NCI-H524 (cell line): Measurements from ENCODE around the gene DCTN4.
"Not testable (repeated sequence)": the region's sequence is repeated elsewhere in the genome, so short reads cannot be mapped to it uniquely, and the experiment has no call there.

ENCODE experiments used
- DNase-seq, 2 experiments: peaks; one replicate each; lab custom pipeline; 2025; lab: John Stamatoyannopoulos, UW

The DCTN4 gene

DNA sequence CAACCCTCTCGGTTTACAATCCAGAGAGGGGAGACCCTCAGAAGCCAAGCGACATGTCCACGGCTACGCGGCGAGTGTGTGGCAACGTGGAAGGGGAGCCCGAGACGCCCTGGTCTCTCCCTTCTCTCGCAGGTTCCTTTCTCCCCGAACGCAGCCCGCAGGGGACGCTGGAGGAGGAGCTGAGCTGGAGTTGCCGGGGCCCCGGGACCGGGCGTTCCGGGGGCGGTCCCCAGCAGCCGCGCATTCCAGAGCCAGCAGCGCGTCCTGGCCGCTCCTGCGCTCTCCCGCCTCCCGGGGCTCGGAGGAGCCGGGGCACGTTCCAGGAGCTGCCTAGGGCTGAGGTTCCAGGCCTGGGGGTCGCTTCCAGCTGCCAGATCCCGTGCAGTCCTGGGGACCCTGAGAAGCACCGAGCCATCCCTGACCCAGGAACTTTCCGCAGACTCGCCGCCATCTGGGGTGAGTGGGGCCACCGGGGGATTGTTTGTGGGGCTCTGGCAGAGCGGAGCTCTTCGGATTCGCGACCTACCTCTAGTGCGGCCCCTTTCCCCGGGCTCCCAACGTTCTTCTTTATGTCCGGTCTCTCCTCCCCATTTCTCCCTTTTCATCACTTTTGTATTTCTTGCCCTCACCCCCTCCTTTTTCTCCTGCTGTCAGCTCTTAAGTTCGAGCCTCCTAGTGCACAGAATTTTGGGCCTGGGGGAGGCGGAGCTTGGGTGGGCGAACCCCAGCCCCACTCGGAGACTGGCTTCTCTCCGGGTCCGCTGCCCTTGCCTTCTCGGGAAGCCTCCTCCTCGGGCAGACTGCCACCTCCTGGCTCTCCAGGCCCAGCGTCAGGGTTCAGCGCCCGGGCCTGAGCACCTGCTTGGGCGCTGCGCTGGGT lies 19.9 kb upstream of the DCTN4 start, which contains the start of gene SMIM3:
Gene SMIM3 (plus strand): TSS at position 241 of the 880 bp plus-strand sequence. CDS start 16,684 bp downstream, outside the sequence.
- DNase-seq, result peak; percentile 52 to 61

DNA sequence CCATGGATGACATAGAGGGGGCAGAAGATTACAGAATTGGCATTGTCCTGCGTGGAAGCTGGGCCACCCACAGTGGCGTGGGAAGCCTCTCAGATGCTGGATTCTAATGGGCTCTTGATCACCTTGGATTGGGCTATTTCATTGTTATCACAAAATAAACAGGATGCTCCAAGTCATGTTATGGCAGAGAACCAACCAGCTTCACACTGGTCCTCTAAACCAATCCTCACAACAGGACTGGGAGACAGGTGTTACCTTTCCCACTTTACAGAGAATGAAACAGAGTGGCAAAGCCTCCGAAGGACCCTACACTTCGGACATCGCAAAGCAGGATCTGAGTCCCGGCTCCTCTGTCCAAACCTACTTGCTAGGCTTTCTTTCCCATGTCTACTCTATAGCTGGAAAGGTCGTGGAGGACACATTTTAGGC lies 19.3 kb upstream of the DCTN4 start:
- peak in 1 of 2 experiments; percentile 39 for DNase-seq

DNA sequence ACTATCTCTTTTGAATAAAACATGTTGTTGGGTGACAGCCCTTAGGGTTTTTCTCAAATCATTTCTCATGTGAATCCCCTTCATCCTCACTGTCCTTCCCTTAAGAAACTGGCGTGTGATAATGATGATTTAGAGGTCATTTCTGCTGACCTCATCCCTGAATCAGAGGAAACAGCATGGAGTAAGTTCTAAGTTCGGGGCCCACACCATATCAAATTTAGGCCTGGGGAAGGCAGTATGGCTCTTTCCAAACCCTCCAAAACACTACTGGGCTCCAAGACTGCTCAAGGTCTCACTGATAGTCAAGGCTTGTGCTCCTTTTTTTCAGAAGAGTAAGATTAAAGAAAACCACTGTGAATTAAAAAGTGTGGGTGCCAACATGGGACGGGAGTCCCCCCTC lies 18.9 kb upstream of the DCTN4 start:
- DNase-seq, result no peak

- DNase-seq, result no peak
Observed at GRCh38 chr5:150774145-150774544, 15.3 kb upstream of the DCTN4 start.

DNA sequence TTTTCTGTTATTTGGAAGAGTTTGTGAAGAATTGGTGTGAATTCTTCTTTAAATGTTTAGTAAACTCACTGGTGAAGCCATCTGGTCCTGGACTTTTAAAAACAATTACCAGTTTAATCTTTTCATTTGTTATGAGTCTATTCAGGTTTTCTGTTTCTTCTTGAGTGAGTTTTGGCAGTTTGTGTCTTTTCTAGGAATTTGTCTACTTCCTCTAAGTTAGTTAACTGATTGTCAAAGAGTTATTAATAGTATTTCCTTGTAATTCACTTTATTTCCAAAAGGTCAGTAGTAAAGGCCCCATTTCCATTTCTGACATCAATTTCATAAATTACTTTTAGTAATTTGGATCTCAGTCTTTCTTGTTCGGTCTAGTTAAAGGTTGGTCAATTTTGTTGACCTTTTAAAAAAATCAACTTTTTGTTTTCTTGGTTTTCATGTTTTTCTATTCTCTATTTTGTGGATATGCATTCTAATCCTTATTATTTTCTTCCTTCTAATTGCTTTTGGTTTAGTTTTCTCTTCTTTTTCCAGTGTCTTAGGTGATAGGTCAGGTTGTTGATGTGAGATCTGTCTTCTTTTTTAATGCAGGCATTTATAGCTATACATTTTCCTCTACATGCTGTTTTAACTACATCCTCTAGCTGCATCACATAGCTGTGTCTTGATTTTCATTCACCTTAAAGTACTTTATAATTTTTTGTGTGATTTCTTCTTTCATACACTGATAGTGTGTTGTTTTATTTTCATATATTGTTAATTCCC lies 12.4 kb upstream of the DCTN4 start:
- no peak for DNase-seq

DNA sequence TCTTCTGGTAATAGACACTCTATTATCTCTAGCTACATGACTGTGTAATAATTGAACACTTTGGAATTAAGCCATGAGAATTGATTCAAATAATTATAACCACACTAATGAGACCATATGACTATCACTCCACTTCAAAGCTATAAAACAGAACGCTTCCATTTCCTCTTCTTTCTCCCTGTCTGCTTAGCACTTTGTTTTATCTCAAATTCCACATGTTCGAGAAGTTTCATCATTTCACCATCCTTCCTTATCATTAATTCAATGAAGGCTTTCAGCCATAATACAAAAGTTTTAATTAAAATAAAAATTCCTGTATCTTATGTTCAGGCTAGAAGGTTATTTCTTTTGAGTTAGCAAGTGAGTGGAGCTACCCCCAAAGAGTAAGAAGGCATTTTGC lies 7.4 kb upstream of the DCTN4 start:
- no peak for DNase-seq

DNA sequence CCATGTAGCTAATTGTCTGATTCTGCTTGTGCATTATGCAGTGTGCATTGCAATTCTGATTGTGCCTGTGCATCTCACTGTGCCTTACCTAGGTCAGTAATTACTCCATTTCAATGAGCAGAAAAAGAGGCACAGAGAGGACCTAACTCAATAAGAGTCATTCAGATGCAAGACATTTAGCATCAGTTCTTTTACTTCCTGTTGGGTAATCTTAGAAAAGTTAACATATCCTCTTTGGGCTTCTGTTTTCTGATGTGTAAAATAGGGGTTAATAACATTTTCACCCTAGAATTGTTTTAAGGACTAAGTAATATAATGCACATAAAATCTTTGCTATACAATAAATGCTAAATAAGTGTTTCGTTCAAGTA lies 7.0 kb upstream of the DCTN4 start:
- DNase-seq, result no peak

DNA sequence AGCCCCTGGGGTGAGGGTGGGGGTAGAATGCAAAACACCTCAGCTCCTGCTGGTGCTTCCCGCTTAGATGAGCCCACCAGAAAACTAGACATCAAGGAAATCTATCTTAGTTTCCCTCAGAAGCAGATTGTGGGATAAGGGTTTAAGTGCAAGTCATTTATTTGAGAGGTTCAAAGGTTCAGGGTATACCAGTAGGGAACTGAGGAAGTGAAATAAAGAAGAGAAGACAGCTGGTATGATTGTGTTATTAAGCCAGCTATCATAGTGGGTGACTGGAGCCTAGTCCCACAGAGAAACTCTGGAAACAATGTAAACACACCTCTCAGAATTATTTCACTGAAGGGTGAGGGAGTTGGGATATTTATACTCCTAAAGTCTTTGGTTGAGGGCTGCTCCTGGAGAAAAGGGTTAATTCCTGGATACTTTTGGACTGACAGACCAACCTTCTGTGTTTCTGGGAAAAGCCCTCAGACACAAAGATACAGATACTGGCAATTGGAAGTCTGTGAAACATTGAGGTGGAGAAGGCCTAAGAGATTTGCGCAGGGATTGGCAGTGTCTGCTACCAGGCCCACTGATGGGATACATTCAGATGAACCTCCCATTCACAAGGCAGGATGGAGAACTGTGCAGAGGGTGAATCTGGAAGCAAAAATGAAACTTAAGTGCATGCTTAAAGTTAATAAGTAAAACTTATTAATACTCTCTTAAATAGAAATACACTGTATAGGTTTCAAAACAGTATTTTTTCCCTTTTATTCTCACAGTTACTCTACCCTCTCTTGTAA lies 6.4 kb upstream of the DCTN4 start:
- DNase-seq, result no peak

GRCh38 chr5:150764530-150764929 lies 5.7 kb upstream of the DCTN4 start:
- DNase-seq, result no peak

DNA sequence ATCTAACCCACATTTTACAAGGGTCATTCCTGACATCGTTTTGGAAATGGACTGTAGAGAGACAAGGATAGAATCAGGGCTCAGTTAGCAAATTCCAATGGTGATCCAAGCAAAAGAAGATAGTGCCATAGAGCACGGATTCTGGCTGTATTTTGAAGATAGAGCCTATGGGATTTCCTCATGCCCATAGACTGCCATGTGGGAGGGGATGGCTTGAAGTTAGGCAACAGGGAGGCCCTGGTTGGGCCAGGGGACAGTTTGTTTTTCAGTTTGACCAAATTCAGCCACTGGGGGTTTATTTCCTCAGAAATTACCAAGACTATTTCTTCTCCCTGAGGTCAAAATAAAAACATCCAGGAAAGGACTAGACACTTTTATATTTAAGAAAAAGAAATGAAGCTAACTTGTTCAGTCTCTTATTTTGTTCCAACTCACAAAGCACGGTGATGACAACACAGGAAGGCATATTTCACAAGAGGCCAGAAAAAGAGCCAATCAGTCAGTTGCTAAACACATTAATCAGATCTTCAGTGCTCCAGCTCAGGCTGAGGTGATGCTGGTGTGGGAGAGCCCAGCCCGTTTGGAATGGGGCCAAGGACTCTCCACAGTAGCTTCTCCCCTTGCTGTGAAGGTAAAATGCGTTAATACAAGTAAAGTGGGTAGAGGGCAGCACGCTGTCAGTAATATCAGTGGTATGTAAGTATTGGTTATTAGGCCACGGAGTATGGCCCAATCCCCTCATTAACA lies 4.4 kb upstream of the DCTN4 start:
- DNase-seq, result peak; percentile 11 to 34

- DNase-seq, result no peak
Observed at GRCh38 chr5:150762211-150762610, 3.4 kb upstream of the DCTN4 start.

GRCh38 chr5:150759334-150759583 lies 442 bp upstream of the DCTN4 start:
- no peak for DNase-seq

DNA sequence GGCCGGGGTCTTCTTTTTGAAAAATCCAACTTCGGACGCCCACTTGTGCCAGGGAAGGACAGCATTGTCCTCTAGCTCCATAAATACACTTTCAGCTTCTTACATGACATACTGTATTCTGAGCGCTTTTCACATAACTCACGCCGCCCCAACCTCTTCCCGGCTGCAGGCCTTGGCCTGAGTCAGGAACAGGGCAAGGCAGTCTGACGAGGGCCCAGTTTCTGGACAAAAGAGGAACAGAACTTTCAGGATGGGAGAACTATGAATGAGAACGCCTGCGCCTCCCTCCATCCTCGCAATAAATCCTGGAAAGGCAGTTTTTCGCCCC lies 650 bp downstream of the DCTN4 start:
- DNase-seq, result no peak

DNA sequence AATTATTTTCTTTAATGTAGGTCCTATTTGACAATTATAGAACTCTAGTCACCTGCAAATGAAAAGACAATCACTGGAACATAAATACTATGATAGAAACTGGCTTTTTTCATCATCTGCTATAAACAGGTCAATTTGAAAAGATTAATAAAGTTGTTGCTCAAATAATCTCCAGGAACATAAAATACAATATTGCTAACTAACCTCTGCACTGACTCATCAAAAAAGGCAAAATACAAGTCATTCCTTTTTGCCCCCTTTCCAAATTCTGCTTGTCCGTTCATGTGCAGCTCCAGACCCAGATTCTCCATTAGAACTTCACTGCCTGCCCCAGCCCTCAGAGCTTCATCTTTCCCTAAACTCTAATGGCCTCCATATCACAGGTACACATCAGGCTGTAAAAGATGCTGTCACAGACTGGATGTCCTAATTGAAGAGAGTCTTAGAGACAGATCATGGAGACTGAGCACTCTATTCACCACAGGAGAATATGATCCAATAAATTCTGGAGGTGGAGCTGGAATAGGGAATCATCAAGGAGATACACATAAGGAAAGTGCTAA lies 1.6 kb downstream of the DCTN4 start:
- DNase-seq, result no peak

DNA sequence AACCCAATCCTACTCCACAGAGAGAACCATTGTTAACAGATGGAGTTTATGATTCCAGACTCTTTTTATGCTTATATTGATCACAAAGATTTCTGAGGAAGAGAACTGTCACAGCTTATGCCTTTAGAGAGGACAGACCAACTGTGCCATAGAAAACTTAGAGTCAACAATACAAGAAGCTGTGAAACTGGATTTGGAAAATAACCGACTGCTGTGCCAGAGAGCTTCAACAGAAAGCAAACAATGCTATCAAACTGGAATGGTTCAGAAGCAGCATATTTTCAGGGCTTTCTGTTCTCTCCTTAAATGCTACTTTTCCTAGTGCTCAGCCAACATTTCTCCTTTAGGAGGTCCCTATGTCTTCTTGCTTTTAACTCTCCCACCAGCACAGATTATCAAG lies 5.0 kb downstream of the DCTN4 start:
- DNase-seq, result no peak

GRCh38 chr5:150753463-150753862 lies 5.4 kb downstream of the DCTN4 start:
- DNase-seq, result no peak

DNA sequence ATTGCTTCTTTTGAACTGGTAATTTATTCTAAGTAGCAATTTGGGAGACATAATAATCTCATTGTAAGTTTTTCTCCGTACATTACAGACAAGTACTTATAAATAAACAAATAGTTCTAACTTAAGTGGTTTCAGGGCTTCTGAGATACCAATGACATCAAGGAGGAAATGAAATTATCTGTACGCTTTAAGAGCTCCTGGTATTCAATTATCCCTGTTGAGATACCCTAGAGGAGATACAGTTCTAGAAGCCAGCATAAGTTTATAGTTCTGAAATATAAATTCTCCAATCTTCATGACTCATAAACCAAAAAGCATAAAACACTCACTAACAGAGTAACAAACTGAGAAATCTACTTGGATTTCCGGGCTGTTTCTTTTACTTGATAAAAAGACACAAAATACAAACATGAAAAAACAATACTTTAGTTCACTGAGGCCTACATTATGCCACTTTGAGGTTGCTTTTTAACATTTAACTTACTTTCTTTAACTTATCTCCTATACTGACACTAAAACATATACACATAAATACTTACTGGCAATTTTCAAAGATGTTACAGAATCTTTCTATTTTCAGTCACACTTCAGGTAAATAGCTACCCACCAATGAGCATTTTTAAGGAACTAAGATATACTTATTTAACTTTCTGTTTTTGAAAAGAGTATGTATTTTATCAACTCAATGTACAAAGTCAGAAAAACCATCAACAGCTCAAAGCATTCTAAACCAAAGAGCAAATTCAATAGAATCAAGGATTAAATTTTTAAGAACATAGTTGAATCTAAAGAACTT lies 7.5 kb downstream of the DCTN4 start:
- no peak for DNase-seq

GRCh38 chr5:150750469-150750868 lies 8.3 kb downstream of the DCTN4 start:
- DNase-seq, result no peak

DNA sequence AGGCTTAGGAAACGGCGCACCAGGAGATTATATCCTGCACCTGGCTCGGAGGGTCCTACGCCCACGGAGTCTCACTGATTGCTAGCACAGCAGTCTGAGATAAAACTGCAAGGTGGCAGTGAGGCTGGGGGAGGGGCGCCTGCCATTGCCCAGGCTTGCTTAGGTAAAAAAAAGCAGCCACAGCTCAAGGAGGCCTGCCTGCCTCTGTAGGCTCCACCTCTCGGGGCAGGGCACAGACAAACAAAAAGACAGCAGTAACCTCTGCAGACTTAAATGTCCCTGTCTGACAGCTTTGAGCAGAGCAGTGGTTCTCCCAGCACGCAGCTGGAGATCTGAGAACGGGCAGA lies 15.7 kb downstream of the DCTN4 start:
- not testable (repeated sequence) for DNase-seq

DNA sequence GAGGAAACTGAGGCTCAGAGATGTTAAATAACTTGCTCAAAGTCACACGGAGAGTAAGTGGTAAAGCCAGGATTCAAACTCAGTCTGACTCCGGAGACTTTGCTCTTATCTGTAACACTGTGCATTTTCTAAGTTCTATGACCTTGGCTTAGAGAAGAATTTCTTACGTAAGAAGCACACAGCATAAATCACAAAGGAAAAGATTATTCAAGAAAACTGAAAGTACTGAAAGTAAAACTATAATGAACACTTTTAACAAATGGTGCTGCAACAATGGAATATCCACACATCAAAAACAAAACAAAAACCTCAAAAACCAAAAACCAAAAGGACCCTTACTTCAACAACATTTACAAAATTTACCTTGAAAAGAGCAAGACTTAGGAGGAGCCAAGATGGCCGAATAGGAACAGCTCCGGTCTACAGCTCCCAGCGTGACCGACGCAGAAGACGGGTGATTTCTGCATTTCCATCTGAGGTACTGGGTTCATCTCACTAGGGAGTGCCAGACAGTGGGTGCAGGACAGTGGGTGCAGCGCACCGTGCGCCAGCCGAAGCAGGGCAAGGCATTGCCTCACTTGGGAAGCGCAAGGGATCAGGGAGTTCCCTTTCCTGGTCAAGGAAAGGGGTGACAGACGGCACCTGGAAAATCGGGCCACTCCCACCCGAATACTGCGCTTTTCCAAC lies 16.2 kb downstream of the DCTN4 start:
- DNase-seq, result not testable (repeated sequence)
